ENCODE results near the gene STK32B.

GRCh38 chr4:5398056-5398455, 346.8 kb downstream of the STK32B start:
- TF ChIP-seq POLR2A (IDR thresholded peaks at IDR 0.05; ENCODE audit: low read length) (no peak), GATA1 (IDR thresholded peaks at IDR 0.05; ENCODE audit: low read depth, low read length) (no peak)
